NCI-H82 (cell line): ENCODE measurements around the gene FLNB.
A peak's percentile ranks its signal among the peaks of the same experiment; 100 is the strongest.

ENCODE experiments used
- DNase-seq: peaks from one replicate; lab custom pipeline; 2025; lab: John Stamatoyannopoulos, UW

The FLNB gene

DNA sequence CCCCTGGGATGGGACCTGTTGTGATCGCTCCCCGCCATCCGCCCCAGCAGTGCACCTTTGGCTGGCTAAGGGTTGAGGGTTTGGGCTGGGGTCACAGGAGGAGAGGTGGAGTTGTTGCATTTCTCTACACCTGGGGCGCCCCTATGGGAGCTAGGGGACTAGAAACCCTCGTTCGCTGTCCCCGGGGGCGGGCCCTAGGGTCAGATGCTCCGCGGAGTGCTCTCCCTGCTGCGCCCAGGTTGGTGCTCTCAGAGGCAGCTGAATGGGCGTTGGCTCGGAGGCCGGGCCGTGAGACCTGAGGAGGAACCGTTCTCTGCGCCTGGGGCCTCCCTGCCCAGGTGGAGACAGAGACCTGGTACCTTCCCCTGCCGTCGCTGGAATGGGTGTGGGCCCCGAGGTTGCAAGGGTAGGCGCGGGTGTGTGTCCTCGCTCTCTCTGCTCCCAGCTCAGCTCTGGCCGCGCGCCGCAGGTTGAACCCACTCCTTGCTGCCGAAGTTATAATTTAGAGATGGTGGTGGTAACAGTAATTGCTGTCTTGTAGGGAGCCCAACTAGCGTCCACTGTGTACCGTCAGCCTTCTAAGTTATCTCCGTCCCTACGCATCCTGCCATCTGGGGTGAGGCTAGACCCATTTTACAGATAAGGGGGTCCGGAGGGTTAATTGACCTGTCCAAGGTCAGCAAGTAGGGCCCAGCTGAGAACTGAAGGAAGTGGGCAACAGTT is 965 bp downstream of the FLNB start:
- peak; percentile 33 for DNase-seq

DNA sequence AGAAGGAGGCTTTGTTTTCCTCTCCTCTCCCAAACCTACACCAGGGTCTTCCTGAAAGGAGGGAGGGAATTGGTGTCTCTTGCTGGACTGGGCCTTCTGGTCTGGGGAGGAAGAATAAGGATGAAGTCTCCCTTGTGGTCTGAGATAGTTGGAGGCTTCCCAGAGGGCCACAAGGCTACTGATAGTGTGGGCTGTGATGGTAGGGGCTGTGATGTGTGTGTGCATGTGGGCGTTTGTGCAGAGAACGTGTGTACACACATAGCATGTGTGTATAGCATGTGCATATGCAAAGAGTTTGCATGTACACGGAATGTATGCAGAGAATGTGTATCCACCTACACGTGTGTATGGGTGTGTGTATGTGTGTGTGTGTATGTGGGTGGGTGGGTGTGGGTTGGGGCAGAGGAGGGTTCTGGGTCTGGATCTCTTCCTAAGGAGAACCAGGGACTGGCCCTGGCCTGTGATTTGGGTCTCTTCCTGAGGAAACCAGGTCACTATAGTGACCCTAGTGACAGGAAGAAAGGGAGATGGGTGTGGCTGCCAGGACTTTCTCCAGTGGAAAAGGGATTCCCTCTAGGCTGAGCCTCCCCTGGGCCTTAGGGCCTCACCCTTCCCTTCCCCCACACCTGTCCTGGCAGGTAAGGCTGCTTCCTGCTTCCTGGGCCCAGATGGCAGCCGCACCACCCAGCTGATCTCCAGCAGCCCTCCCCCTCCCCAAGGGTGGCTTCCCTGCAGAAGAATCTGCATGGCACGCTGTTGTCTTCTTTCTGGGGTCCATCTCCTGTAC is 1.7 kb downstream of the FLNB start:
- peak; percentile 28 for DNase-seq

DNA sequence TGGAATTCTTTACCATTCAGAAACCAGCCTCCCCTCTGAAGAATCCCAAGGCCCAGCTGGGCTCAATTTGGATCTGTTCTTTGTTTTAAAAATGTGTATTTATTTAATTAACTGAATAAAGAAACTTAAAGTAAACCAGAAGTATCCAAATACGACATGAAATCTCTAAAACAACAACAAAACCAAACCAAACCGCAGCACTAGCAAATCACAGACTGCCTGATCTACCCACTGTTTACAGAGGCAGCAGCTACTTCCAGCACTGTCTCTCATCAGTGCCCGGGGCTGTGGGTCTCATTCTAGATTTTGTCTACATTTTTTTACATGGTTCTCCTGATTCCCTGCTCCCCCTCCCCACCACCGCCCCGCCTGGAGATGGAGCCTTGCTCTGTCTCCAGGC is 2.3 kb downstream of the FLNB start:
- DNase-seq = no peak

DNA sequence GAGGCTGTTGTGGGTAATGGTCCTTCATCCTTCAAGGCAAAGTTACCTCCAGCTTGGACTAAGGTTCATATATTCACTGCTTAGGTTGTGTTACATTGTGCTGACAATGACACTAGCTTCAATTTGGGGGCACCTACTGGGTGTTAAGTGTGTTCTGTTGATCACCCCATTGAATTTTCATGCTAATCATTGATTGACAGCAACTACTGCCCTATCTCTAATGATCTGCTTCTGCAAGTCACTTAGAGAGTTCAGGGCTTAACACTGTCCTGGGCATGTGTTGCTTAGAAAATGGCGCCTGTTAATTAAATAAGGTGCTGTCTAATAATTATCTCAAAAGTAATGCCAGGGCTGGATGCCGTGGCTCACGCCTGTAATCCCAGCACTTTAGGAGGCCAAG is 3.4 kb downstream of the FLNB start:
- DNase-seq = no peak

DNA sequence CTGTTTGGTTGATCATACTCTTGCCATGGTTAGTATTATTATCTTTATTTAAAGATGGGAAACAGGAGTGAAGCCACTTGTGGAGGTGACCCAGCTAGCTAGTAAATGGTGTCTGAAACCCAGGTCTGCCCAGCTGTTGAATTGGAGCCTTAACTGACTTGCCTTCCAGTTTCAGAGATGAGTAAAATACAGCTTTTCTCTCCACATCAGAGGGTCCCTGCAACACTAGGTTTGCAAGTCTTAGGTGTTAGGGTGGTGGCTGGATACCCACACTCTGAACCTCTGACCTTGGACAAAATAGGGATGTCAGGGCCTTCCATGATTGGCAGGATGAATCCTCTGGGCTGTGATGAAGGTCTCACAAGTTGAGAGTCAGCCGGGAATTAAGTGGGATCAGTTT is 4.1 kb downstream of the FLNB start:
- DNase-seq = no peak

DNA sequence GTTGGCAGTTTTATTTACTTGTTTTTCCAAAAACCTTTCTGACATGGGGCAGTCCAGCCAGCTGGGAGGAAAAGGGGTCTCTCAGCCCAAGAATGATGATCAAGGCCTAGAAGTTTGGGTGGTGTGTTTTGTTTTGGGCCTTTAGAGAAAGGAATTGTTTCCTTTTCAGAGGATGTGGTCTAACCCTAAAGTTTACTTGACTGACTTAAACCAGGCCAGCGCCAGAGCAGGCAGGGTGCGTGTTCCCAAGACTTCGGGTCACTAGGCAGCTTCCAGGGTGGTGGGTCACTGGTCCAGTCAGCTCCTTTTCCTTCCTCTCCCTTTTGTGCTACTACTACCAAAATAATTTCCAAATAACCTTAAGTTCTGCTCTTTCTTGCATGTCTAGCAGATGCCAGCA is 4.9 kb downstream of the FLNB start:
- no peak for DNase-seq

DNA sequence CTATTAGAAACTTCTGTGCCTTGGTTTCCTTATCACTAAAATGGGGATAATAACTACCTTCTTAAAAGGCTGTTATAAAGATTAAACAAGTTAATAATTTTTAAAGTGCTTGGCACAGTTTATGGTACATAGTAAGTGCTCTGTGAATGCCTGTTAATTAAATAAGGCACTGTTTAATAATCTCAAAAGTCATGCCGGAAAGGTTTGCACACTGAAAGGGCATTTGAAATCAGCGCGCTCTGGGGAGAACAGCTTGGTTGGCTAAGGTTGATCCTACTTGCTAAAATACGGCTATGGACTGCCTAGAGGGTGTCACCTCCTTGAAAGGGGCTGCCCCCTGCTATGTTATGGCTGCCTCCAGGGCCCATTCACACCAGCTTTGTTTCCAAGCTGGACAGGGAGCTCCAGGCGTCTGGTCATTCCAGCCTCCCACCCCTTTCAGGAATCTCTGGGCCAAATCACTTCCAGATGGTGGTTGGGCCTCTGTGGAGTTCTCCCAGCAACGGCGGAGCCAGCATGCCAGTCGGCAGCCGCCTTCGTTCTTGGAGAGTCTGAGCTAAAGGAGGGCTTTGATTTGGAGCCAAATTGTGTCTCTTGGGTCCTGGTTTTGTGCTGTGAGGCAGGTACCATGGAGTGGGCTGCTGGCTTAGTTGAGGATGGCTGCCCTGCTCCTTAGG is 5.9 kb downstream of the FLNB start:
- peak; percentile 10 for DNase-seq

DNA sequence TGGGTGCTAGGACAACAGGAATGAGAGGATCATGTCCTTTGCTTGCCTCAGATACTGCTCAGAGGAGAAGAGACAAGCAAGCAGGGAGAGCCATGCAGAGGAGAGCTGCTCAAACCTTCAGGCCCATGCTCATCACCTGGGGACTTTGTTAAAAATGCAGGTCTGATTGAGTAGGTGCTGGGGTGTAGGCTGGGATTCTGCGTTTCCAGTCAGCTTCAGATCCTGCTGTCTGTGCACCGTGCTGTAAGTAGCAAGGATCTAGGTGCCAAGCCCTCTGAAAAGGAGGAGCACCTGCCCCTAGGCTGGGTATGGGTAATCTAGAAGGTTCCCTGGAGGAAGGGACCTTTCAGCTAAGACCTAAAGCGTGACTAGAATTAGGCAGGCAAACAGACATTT is 7.3 kb downstream of the FLNB start:
- DNase-seq = no peak

DNA sequence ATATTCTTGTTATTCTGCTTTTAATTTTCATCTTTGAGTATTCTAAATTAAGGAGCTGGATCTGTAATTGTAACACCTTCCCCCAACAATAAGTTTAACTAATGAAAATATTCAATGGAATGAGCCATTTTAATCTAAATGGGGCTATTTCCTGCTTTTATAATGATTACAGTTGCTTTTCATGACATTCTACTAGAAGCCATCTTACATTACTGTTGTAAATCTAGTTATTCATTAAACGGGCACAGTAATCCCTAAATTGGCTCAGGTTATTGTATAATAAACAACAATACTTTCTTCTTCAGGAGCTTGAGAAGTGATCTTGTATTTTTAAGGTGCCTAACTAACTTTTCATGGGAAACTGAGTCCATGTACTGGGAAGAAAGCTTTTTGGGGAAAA is 8.5 kb downstream of the FLNB start:
- no peak for DNase-seq

DNA sequence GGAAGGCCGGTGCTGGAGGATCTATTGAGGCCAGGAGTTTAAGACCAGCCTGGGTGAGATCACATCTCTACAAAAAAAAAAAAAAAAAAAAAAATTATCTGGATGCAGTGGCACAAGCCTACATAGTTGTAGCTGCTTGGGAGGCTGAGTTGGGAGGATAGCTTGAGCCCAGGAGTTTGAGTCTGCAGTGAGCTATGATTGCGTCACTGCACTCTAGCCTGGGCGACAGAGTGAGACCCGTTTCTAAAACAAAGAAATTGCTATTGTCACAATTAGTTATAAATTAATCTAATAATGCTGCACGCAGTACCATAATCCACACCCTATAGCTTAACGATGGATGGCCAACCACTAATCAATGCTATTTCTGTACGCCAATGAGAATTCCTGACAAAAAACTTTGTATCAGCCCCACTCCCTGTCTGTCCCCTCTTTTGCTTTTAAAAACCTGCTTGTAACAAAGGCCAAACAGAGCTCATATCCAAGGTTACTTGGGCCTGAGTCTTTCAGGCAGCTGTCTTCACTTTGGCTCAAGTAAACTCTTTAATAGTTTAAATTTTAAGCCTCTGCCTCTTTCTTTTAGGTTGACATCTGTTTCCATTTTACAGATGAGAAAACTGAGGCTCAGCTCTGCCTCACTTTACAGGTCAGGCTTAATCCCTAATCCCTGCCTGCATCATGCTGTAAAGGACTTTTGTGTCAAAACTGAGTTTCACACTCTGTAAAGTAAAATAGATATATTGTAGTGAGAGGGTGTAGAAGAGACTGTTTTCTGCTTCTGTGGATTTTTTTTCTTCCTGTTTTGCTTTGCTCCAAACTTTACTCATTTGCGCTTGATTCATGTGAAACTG is 10.9 kb downstream of the FLNB start:
- no peak for DNase-seq

DNA sequence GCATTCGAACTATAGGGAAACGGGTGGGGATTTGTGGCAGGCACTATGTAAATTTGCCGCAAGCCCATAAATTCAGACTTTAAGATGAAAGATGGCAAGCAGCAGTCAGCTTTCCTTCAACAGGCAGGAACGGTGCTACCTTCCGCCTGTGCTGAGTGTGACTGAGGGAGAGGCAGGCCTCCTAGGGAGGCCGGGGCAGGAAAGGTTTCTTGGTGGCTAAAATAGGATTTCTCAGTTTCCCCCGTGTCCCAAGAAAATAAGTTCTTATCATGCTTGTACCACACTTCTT is 12.5 kb downstream of the FLNB start:
- no peak for DNase-seq

DNA sequence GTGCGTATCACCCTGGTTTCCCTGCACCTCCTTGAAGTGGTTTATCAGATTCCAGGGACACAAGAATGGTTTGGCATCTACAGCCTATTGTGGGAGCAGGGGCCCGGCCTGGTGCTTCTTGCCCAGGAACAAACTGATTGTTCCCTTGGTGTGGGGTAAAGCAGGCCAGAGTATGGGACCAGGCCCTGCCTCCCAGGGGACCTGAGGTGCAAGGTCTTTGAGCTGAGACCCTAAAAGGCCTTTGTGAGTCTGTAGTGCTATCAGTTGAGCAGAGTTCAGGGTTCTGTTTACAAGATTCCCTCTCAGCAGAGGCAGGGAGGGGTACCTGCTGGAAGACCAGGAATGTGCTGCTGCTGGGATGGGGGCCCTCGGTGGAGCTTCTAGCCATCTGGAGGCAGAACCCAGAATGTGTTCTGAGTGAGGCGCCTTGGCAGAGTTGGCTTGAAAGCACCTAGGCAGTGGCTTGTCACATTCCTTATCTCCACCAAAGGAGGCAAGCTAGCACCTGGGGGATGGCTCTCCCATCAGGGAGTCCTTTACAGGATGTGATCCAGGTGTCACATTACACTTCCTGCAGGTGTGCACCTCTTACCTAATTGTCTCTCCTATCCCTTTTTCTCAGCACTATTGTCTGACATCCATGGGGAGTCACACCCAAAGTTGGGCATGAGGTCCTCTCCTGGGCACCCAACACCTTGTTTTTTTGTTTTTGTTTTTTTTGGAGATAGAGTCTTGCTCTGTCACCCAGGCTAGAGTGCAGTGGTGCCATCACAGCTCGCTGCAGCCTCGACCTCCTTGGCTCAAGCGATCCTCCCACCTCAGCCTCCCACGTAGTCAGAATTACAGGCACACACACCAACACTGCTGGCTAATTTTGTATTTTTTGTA is 13.1 kb downstream of the FLNB start:
- no peak for DNase-seq

DNA sequence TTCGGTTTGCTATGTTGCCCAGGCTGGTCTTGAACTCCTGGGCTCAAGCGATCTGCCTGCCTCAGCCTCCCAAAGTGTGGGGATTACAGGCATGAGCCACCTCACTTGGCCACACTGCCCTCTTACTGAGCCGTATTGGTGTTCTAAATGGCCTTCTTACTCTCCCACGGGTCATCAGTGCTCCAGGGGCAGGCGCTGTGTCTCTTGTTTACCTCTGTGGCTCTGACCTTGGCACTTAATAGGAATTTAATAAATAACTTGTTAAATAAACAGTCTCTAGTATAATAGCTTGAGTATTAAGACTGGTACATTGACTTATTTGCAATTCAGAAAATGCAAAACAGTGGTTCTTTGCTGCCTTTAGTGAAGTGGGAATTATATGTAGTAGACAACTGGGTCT is 13.7 kb downstream of the FLNB start:
- no peak for DNase-seq

DNA sequence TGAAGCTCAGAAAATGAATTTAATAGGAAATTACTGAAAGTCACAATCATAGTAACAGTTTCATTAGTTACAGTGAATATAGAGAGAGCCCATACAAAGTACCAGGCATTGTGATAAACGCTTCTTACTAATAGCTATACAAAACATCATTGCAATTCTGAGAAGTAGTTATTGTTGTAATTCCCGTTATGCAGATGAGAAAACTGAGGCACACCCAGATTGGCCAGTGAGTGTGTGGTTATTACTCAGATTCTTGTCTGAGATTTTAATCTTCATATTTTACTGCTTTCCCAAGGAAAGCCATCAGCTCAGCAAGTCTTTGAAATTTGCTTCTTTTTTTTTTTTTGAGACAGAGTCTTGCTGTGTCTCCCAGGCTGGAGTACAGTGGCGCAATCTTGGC is 14.3 kb downstream of the FLNB start:
- DNase-seq = no peak

DNA sequence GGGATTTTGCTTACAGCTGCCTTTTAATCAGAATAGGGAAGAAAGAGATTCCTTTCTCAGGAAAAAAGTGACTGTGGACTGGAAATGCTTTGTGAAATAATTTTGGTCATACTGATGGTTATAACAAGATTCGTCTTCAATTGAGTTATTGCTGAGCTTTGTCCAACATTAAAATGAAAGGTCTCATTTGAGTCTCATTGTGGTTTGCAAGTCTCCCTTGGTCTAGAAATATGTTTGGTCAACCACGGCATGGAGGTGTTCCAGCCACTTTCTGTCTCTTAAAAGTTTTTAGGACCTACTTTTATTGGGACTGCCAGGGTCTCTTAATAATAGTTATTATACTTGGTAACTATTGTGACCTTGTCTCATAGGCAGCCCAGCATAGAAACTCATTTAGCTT is 15.3 kb downstream of the FLNB start:
- DNase-seq = no peak

DNA sequence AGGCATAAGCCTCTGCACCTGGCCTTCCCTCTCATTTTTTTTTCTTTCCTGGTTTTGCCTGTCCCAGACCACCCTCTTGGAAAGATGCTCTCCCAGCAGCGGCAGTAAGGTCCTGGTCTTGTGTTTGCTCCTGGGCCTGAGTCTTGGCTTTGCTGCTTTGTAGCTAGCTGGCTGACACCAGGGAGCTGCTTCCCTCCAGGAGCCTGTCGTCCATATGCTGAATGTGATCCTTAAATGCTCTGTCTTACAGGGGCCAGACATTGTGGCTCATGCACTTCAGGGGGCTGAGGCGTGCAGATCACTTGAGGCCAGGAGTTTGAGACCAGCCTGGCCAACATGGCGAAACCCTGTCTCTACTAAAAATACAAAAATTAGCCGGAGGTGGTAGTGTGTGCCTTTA is 17.2 kb downstream of the FLNB start:
- DNase-seq = peak; percentile 24

DNA sequence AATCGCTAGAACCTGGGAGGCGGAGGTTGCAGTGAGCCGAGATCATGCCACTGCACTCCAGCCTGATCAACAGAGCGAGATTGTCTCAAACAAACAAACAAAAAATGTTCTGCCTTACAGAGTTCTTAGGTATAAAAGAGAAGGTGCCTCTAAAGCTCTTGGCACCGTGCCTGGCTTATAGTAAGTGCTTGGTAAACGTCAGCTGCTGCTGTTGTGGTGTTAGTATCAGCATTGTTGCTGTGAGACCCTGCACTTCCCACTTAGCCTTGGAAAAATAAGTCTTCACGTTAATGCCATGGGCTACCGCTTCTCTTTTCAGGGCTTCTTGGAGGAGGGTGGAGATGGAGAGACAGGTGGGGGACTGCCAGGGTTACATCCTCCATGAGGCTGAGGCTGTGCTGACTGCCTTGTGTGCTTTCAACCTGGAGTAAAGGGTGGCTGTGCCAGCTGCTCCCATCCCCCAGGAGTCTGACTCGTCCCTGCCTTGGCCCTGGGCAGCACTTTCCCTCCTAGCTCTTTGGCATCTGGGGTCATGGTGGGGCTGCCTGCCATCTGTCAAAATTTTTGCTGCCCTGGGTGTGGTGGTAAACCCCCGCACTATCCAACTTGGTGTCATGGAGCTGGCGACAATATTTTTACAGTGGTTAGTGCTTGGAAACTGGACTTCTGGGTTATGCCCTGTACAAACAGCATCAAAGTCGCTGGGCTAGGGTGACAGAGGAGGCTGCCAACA is 17.8 kb downstream of the FLNB start:
- DNase-seq = peak; percentile 82

DNA sequence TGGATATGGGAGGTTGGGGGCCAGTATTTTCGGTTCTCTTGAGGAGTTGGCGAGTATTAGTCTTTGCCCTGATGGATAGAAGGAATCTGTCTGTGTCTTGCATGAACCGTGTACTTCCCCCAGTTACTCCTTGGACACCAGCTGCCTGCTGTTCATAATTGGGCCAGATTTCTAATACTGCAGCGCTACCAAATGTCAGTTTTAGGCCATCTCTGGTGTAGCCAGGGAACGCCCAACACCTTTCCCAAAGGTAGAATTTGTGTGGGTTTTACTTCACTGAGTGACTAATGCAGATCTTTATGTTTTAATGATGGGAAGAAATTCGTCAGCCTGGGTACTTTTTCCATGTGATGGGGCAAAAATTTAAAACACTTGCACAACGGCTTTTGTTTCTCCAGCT is 18.4 kb downstream of the FLNB start:
- DNase-seq = peak; percentile 21

DNA sequence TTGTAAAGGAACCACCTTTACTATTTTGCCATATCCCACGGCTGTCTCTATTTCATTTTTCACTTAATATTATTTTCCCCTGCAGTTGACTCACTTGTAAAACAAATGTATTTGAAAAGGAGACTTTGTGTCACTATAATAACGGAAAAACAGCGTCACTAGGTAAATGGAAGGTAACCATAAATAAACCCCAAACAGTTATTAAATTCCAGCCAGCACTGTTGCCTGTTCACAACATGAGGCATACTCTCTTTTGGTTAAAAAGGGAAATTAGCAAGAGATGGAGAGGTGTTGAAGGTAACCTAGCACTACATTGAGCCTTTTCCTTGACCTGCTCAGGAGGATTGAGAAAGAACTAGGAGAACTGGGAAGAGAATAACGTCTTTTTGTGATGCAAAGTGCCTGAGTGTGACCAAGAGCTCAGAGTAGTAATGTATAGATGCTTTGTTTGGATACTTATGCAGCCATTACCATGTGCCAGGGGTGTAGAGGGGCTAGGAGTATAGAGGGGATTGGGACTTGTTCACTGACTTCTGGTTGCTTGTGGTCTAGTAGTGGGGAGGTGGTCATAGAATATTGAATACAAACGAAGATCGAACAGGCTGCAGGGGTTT is 19.6 kb downstream of the FLNB start:
- DNase-seq = no peak

DNA sequence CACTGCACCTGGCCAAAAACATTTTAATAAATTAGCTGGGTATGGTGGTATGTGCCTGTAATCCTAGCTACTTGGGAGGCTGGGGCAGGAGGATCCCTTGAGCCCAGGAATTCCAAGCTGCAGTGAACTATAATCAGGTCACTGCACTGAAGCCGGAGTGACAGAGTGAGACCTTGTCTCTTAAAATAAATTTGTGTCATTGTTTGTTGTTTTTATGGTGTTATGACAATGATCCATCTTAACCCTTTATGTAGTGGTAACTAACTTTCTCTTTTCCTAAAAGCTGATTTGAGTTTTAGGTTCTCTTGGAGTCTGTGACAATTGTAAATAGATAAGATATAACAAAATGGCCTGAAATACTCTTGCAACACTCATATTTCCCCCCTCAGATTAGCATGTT is 20.7 kb downstream of the FLNB start:
- no peak for DNase-seq
